Activated naive CD8-positive, alpha-beta T cell (primary cell): ENCODE results near the gene MAGI2.
"Not testable (repeated sequence)": the region's sequence is repeated elsewhere in the genome, so short reads cannot be mapped to it uniquely, and the experiment has no call there.

ENCODE experiments used
- H3K27ac Mint-ChIP-seq: one replicate; pipeline ENCODE4 v1.8.0; 2021; ENCODE audit warnings: mixed read lengths
- H3K27me3 Mint-ChIP-seq: one replicate; pipeline ENCODE4 v1.8.0; 2021; ENCODE audit warnings: mixed read lengths
- H3K36me3 Mint-ChIP-seq: one replicate; pipeline ENCODE4 v1.8.0; 2021; ENCODE audit warnings: mixed read lengths
- H3K4me1 Mint-ChIP-seq: one replicate; pipeline ENCODE4 v1.8.0; 2021; ENCODE audit warnings: low read depth, mixed read lengths
- H3K4me3 Mint-ChIP-seq: one replicate; pipeline ENCODE4 v1.8.0; 2021; ENCODE audit warnings: mild to moderate bottlenecking, mixed read lengths
- H3K9me3 Mint-ChIP-seq: one replicate; pipeline ENCODE4 v1.8.0; 2021; ENCODE audit warnings: low read depth, mixed read lengths

The MAGI2 gene

GRCh38 chr7:79093421-79093820, 360.0 kb downstream of the MAGI2 start:
- Mint-ChIP-seq H3K4me1 (no peaks in the 10 kb centered on the region), H3K4me3 (no peak overlapping the region), H3K27me3 (no peaks in the 10 kb centered on the region), H3K9me3 (peaks cover 8% of the 10 kb centered on the region), H3K27ac (no peak overlapping the region), H3K36me3 (no peaks in the 10 kb centered on the region)

GRCh38 chr7:79091661-79092060, 361.8 kb downstream of the MAGI2 start:
- H3K27me3 Mint-ChIP-seq = no peaks in the 10 kb centered on the region
- no peak overlapping the region for H3K27ac Mint-ChIP-seq
- H3K9me3 Mint-ChIP-seq = peaks cover 8% of the 10 kb centered on the region
- no peaks in the 10 kb centered on the region for H3K36me3 Mint-ChIP-seq
- no peak overlapping the region for H3K4me3 Mint-ChIP-seq
- no peaks in the 10 kb centered on the region for H3K4me1 Mint-ChIP-seq

GRCh38 chr7:79091011-79091410, 362.5 kb downstream of the MAGI2 start:
- H3K27ac Mint-ChIP-seq = no peak overlapping the region
- H3K4me1 Mint-ChIP-seq = no peaks in the 10 kb centered on the region
- peaks cover 8% of the 10 kb centered on the region for H3K9me3 Mint-ChIP-seq
- no peaks in the 10 kb centered on the region for H3K27me3 Mint-ChIP-seq
- H3K4me3 Mint-ChIP-seq = no peak overlapping the region
- H3K36me3 Mint-ChIP-seq = no peaks in the 10 kb centered on the region

GRCh38 chr7:79090543-79090942, 362.9 kb downstream of the MAGI2 start:
- no peaks in the 10 kb centered on the region for H3K4me1 Mint-ChIP-seq
- no peaks in the 10 kb centered on the region for H3K36me3 Mint-ChIP-seq
- no peak overlapping the region for H3K27ac Mint-ChIP-seq
- H3K27me3 Mint-ChIP-seq = no peaks in the 10 kb centered on the region
- no peak overlapping the region for H3K4me3 Mint-ChIP-seq
- peaks cover 7% of the 10 kb centered on the region for H3K9me3 Mint-ChIP-seq

DNA sequence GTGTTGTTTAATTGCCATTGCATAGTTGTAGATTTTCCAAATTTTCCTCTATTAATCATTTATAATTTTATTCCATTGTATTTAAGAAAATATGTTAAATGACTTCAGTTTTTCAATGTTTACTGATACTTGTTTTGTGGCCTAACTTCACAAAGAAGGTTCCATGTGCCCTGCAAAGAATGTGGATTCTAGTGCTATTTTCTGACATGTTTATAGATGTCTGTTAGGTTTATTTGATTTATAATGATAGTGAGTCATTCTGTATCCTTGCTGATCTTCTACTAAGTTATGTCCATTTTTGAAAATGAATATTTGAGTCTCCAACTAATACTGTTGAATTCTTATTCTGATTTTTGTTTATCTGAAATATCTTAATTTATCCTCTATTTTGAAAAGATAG, 369.0 kb downstream of the MAGI2 start:
- H3K4me1 Mint-ChIP-seq = no peaks in the 10 kb centered on the region
- no peaks in the 10 kb centered on the region for H3K27me3 Mint-ChIP-seq
- H3K36me3 Mint-ChIP-seq = no peaks in the 10 kb centered on the region
- no peak overlapping the region for H3K4me3 Mint-ChIP-seq
- H3K27ac Mint-ChIP-seq = no peak overlapping the region
- H3K9me3 Mint-ChIP-seq = no peaks in the 10 kb centered on the region

DNA sequence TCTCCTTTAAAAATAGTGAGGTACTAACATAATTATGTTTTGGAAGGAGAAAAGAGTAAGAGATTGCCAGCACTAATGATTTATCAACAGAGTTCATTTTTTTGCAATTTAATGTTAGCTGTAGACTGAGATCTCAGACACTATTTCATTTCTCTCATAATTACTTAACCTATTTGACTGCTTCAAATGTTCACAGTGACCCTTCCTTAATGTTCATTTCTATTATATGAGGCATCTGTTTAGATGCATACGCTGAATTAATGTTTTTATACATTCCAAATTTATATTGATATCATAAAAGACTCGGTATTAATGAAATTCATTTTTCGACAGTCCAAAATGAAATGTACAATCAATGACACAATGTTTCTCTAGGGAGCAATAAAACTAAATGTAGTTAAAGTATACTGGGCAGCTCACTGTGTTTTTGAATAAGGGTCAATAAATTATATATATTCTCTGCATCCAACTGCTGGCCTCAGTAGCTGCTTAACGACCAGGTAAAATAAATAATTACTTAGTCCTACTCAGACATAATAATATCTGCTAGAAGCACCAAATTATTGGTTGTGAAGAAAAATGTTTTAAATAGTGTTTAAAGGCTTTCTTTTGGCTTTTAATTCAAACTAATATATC, 373.4 kb downstream of the MAGI2 start:
- no peaks in the 10 kb centered on the region for H3K4me1 Mint-ChIP-seq
- no peak overlapping the region for H3K27ac Mint-ChIP-seq
- H3K4me3 Mint-ChIP-seq = no peak overlapping the region
- no peaks in the 10 kb centered on the region for H3K36me3 Mint-ChIP-seq
- no peaks in the 10 kb centered on the region for H3K27me3 Mint-ChIP-seq
- no peaks in the 10 kb centered on the region for H3K9me3 Mint-ChIP-seq

GRCh38 chr7:79078273-79078672, 375.2 kb downstream of the MAGI2 start:
- H3K4me1 Mint-ChIP-seq = no peaks in the 10 kb centered on the region
- no peaks in the 10 kb centered on the region for H3K36me3 Mint-ChIP-seq
- H3K27ac Mint-ChIP-seq = no peak overlapping the region
- H3K9me3 Mint-ChIP-seq = no peaks in the 10 kb centered on the region
- no peaks in the 10 kb centered on the region for H3K27me3 Mint-ChIP-seq
- H3K4me3 Mint-ChIP-seq = no peak overlapping the region

DNA sequence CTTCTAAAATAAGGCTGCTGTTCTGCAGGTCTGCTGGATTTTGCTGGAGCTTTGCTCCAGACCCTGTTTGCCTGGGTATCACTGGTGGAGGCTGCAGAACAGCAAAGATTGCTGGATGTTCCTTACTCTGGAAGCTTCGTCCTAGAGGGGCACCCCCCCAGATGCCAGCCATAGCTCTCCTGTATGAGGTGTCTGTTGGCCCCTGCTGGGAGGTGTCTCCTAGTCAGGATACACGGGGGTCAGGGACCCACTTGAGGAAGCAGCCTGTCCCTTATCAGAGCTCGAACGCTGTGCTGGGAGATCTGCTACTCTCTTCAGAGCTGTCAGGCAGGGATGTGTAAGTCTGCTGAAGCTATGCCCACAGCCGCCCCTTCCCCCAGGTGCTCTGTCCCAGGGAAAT, 382.3 kb downstream of the MAGI2 start:
- not testable (repeated sequence) for H3K4me3 Mint-ChIP-seq, H3K36me3 Mint-ChIP-seq, H3K27me3 Mint-ChIP-seq, H3K4me1 Mint-ChIP-seq, H3K27ac Mint-ChIP-seq
- H3K9me3 Mint-ChIP-seq = peaks cover 16% of the 10 kb centered on the region

GRCh38 chr7:79064187-79064823, 389.2 kb downstream of the MAGI2 start:
- Mint-ChIP-seq H3K36me3 (no peaks in the 10 kb centered on the region), H3K4me1 (no peaks in the 10 kb centered on the region), H3K27me3 (no peaks in the 10 kb centered on the region), H3K9me3 (peaks cover 13% of the 10 kb centered on the region), H3K4me3 (no peak overlapping the region), H3K27ac (no peak overlapping the region)

GRCh38 chr7:79063019-79063698, 390.3 kb downstream of the MAGI2 start:
- Mint-ChIP-seq H3K27me3 (no peaks in the 10 kb centered on the region), H3K9me3 (peaks cover 7% of the 10 kb centered on the region), H3K27ac (no peak overlapping the region), H3K4me1 (no peaks in the 10 kb centered on the region), H3K4me3 (no peak overlapping the region), H3K36me3 (no peaks in the 10 kb centered on the region)

DNA sequence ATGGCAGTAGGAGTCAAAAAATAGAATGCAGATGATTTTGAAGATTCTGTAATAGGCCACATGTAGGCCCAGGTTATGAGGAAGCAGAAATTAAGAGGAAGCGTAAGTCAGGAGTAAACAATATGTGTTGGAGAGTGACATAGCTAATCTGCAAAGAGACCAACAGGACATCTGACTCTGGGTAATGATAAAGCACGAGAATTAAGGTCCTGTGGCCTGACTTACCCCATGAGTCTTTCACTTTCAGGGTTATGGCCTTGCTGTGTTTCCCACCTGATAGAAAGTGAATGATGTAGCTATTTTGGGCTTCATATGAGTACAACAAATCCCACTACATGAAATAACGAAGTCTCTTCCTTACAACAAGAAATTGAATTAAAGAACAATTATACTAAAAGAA, 393.0 kb downstream of the MAGI2 start:
- Mint-ChIP-seq H3K9me3 (no peaks in the 10 kb centered on the region), H3K4me3 (no peak overlapping the region), H3K27ac (no peak overlapping the region)

GRCh38 chr7:79055722-79056415, 397.6 kb downstream of the MAGI2 start:
- H3K9me3 Mint-ChIP-seq = no peaks in the 10 kb centered on the region
- H3K27me3 Mint-ChIP-seq = no peaks in the 10 kb centered on the region
- H3K4me1 Mint-ChIP-seq = no peaks in the 10 kb centered on the region
- no peak overlapping the region for H3K27ac Mint-ChIP-seq
- no peaks in the 10 kb centered on the region for H3K36me3 Mint-ChIP-seq
- H3K4me3 Mint-ChIP-seq = no peak overlapping the region

More for the DNA sequence above, 393.0 kb downstream of the MAGI2 start:
- H3K36me3 Mint-ChIP-seq = no peaks in the 10 kb centered on the region
- H3K27me3 Mint-ChIP-seq = no peaks in the 10 kb centered on the region
- no peaks in the 10 kb centered on the region for H3K4me1 Mint-ChIP-seq

- no peaks in the 10 kb centered on the region for H3K27me3 Mint-ChIP-seq
- H3K27ac Mint-ChIP-seq = no peak overlapping the region
- no peaks in the 10 kb centered on the region for H3K4me1 Mint-ChIP-seq
- no peak overlapping the region for H3K4me3 Mint-ChIP-seq
- no peaks in the 10 kb centered on the region for H3K9me3 Mint-ChIP-seq
- H3K36me3 Mint-ChIP-seq = no peaks in the 10 kb centered on the region
Measured at GRCh38 chr7:79051915-79052314, 401.6 kb downstream of the MAGI2 start.

DNA sequence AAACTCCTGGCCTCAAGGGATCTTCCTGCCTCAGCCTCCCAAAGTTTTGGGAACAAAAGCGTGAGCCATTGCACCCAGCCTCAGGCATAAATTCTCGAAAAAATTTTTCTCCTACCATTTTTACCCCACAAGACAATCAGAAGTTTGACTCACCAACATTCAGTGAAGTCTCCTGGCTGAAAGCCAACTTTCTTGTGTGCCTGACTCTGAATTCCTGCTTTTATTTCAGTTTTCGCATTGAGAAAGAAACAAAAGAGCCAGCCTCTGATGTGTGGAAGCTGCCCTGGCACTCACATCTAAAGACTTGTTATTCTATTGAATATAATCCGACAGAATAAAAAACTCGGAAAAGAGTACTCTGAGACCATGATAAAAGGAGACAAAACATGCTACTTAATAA, 402.9 kb downstream of the MAGI2 start:
- Mint-ChIP-seq H3K4me1 (no peaks in the 10 kb centered on the region), H3K9me3 (no peaks in the 10 kb centered on the region), H3K36me3 (no peaks in the 10 kb centered on the region), H3K4me3 (no peak overlapping the region), H3K27ac (no peak overlapping the region), H3K27me3 (no peaks in the 10 kb centered on the region)

DNA sequence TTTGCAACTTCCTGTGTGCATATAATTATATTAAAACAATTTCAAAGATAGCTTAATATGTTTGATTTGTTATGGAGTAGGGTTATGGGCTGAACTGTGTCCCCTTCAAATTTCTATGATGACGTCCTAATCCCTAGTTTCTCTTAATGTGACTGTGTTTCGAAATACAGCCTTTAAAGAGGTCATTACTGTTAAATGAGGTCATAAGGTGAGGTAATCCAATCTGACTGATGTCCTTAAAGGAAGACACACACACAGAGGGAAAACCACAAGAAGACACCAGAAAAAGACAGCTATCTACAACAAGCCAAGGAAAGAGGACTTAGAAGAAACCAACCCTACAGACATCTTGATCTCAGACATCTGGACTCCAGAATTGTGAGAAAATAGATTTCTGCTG, 407.4 kb downstream of the MAGI2 start:
- Mint-ChIP-seq H3K4me1 (no peaks in the 10 kb centered on the region), H3K4me3 (no peak overlapping the region), H3K9me3 (peaks cover 8% of the 10 kb centered on the region), H3K27ac (no peak overlapping the region), H3K27me3 (no peaks in the 10 kb centered on the region), H3K36me3 (no peaks in the 10 kb centered on the region)
